HFFc6 (cell line): ENCODE data around the gene EEF2K. TPM values are rescaled to one million over a fixed set of nuclear protein-coding genes. Genes with fewer than 3 reads are reported as not detected.
A peak's percentile ranks its signal among the peaks of the same experiment; 100 is the strongest.

ENCODE experiments used
- DNase-seq: peaks from one replicate; pipeline ENCODE4 v3.0.0-alpha.2; 2018
- H3K27ac Mint-ChIP-seq: 2 replicates; pipeline ENCODE4 v1.8.0; 2020; ENCODE audit warnings: mild to moderate bottlenecking, mixed read lengths
- H3K27me3 Mint-ChIP-seq: 2 replicates; pipeline ENCODE4 v1.8.0; 2021; ENCODE audit warnings: mild to moderate bottlenecking, moderate library complexity, mixed read lengths; ENCODE audit not compliant: insufficient read depth
- H3K36me3 Mint-ChIP-seq: 2 replicates; pipeline ENCODE4 v1.8.0; 2021; ENCODE audit warnings: low read depth, mixed read lengths
- H3K4me1 Mint-ChIP-seq: 2 replicates; pipeline ENCODE4 v1.8.0; 2020; ENCODE audit warnings: low read depth, mixed read lengths
- H3K4me3 Mint-ChIP-seq: 2 replicates; pipeline ENCODE4 v1.8.0; 2020; ENCODE audit warnings: mild to moderate bottlenecking, moderate library complexity, mixed read lengths
- H3K9me3 Mint-ChIP-seq: 2 replicates; pipeline ENCODE4 v1.8.0; 2020; ENCODE audit warnings: mild to moderate bottlenecking, mixed read lengths
- total RNA-seq, 6 experiments: library from RNA; stranded (reverse); fragmentation: NEBNext Ultra II Directional; extraction: Animal tissue kit (Norgen Biotek cat#: 25700); gene quantifications; 2 replicates in 1 of 6; 3 replicates in 5 of 6; pipeline ENCODE4 v1.2.3, GENCODE V29; 2021
- TF ChIP-seq, protein P1 (sequence below): fragments of 200-600 bp; sonication (generic); IDR thresholded peaks from 2 replicates; pipeline ENCODE4 v1.5.0; 2021; ENCODE audit warnings: antibody characterized with exemption, mild to moderate bottlenecking

The EEF2K gene
- total RNA-seq, 6 experiments from 2014 or later = 21.5 to 26.6 (median 23.5) TPM

DNA sequence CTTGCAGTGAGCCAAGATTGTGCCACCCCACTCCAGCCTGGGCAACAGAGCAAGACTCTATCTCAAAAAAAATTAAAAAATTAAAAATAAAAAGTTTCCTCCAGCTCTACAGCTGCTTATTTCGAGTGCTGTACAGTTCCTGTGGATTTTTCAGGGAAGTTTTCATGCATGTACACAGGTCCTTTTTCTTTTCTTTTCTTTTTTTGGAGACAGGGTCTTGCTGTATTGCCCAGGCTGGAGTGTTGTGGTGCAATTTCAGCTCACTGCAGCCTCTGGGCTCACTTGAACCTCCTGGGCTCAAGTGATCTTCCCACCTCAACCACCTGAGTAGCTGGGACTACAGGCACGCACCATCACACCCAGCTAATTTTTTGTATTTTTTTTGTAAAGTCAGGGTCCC, 15.9 kb downstream of the EEF2K start:
- H3K27ac Mint-ChIP-seq = no peak overlapping the region
- H3K36me3 Mint-ChIP-seq = no peaks in the 10 kb centered on the region
- TF ChIP-seq, protein P1, sequence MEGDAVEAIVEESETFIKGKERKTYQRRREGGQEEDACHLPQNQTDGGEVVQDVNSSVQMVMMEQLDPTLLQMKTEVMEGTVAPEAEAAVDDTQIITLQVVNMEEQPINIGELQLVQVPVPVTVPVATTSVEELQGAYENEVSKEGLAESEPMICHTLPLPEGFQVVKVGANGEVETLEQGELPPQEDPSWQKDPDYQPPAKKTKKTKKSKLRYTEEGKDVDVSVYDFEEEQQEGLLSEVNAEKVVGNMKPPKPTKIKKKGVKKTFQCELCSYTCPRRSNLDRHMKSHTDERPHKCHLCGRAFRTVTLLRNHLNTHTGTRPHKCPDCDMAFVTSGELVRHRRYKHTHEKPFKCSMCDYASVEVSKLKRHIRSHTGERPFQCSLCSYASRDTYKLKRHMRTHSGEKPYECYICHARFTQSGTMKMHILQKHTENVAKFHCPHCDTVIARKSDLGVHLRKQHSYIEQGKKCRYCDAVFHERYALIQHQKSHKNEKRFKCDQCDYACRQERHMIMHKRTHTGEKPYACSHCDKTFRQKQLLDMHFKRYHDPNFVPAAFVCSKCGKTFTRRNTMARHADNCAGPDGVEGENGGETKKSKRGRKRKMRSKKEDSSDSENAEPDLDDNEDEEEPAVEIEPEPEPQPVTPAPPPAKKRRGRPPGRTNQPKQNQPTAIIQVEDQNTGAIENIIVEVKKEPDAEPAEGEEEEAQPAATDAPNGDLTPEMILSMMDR = no peak
- H3K27me3 Mint-ChIP-seq = peaks cover 4% of the 10 kb centered on the region; the same call in 1 of the 2 replicates
- H3K4me1 Mint-ChIP-seq = peaks cover 5% of the 10 kb centered on the region; the same call in 1 of the 2 replicates
- no peak for DNase-seq
- H3K4me3 Mint-ChIP-seq = no peak overlapping the region
- H3K9me3 Mint-ChIP-seq = no peaks in the 10 kb centered on the region

DNA sequence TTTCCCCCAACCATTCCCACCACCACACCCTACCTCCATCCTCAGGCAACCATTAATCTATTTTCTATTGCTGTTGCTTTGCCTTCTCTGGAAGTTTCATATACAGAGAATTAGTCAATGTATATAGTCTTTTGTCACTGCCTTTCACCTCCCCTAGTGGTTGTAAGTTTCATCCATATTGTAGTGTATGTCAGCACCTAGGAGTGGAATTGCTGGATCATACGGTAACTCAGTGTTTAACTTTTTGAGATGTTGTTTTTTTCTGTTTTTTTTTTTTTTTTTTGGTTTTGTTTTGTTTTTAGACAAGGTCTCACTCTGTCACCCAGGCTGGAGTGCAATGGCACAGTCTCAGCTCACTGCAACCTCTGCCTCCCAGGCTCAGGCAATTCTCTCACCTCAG, 16.9 kb downstream of the EEF2K start:
- no peaks in the 10 kb centered on the region for H3K36me3 Mint-ChIP-seq
- no peaks in the 10 kb centered on the region for H3K9me3 Mint-ChIP-seq
- peaks cover 4% of the 10 kb centered on the region; the same call in 1 of the 2 replicates for H3K27me3 Mint-ChIP-seq

GRCh38 chr16:22225060-22225459, 19.0 kb downstream of the EEF2K start:
- Mint-ChIP-seq H3K36me3 (peaks cover 11% of the 10 kb centered on the region; the same call in 1 of the 2 replicates), H3K9me3 (no peaks in the 10 kb centered on the region), H3K4me3 (no peak overlapping the region), H3K27ac (no peak overlapping the region), H3K4me1 (peaks cover 1% of the 10 kb centered on the region; the same call in 1 of the 2 replicates), H3K27me3 (peaks cover 4% of the 10 kb centered on the region; the same call in 1 of the 2 replicates)
- DNase-seq = no peak
- TF ChIP-seq, protein P1 = no peak

More for the DNA sequence above, 16.9 kb downstream of the EEF2K start:
- TF ChIP-seq, protein P1 = peak; percentile 23; the same call in 1 of the 2 replicates
- no peak overlapping the region for H3K4me3 Mint-ChIP-seq
- peaks cover 5% of the 10 kb centered on the region; the same call in 1 of the 2 replicates for H3K4me1 Mint-ChIP-seq
- DNase-seq = no peak
- no peak overlapping the region for H3K27ac Mint-ChIP-seq

GRCh38 chr16:22229889-22230288, 23.8 kb downstream of the EEF2K start:
- Mint-ChIP-seq H3K36me3 (peaks cover 23% of the 10 kb centered on the region), H3K27ac (no peak overlapping the region)
- no peak for DNase-seq

GRCh38 chr16:22232277-22233036, 26.4 kb downstream of the EEF2K start:
- Mint-ChIP-seq H3K36me3 (peaks cover 23% of the 10 kb centered on the region), H3K27ac (peak overlapping the region; percentile 52), H3K27me3 (no peaks in the 10 kb centered on the region; the same call in 1 of the 2 replicates), H3K4me1 (peaks cover 8% of the 10 kb centered on the region), H3K9me3 (no peaks in the 10 kb centered on the region), H3K4me3 (no peak overlapping the region)
- TF ChIP-seq, protein P1 = no peak
- DNase-seq = peak; percentile 28

More at GRCh38 chr16:22229889-22230288, 23.8 kb downstream of the EEF2K start:
- Mint-ChIP-seq H3K9me3 (no peaks in the 10 kb centered on the region), H3K4me3 (no peak overlapping the region), H3K4me1 (peaks cover 8% of the 10 kb centered on the region), H3K27me3 (peaks cover 2% of the 10 kb centered on the region)
- TF ChIP-seq, protein P1 = no peak
